Fibroblast of lung (primary cell): ENCODE measurements around the gene DSG1. TPM values are rescaled to one million over a fixed set of nuclear protein-coding genes. Genes with fewer than 3 reads are reported as not detected.

Source experiments
- DNase-seq, 2 donors: peaks; one replicate each; pipeline versions ENCODE4 v3.0.0 to v3.0.0-alpha.2; 2010; ENCODE audit warnings: low read depth in 2 of 2
- H2AFZ ChIP-seq: 2 replicates; pipeline ENCODE4 v1.5.1; 2012; ENCODE audit warnings: low read length, control low read depth, inconsistent platforms
- H3K27ac ChIP-seq: 2 replicates; pipeline ENCODE4 v1.5.1; 2011; ENCODE audit warnings: low read length, control low read depth; ENCODE audit not compliant: insufficient read depth
- H3K27me3 ChIP-seq: 2 replicates; pipeline ENCODE4 v1.5.1; 2011; ENCODE audit warnings: mild to moderate bottlenecking, low read length; ENCODE audit not compliant: control insufficient read depth, insufficient read depth
- H3K36me3 ChIP-seq: 2 replicates; pipeline ENCODE4 v1.5.1; 2011; ENCODE audit warnings: low read length; ENCODE audit not compliant: control insufficient read depth, insufficient read depth
- H3K4me1 ChIP-seq: 2 replicates; pipeline ENCODE4 v1.5.1; 2011; ENCODE audit warnings: low read length; ENCODE audit not compliant: control insufficient read depth, insufficient read depth; ENCODE audit errors: extremely low read depth
- H3K4me2 ChIP-seq: 2 replicates; pipeline ENCODE4 v1.5.1; 2011; ENCODE audit warnings: low read length, control low read depth; ENCODE audit not compliant: insufficient read depth; ENCODE audit errors: extremely low read depth
- H3K4me3 ChIP-seq, 4 experiments: fragments of 200-600 bp in 1 of 4; sonication (generic) in 1 of 4; replicated peaks in 1 of 4; 2 replicates each; pipeline ENCODE4 v1.5.1; 2011 to 2016; ENCODE audit warnings: low read length in 4 of 4, low read depth in 3 of 4, mild to moderate bottlenecking in 3 of 4, control low read depth in 2 of 4, inconsistent platforms in 1 of 4, mixed read lengths in 1 of 4; ENCODE audit not compliant: insufficient read depth in 1 of 4; ENCODE audit errors: control extremely low read depth in 1 of 4
- H3K79me2 ChIP-seq: 2 replicates; pipeline ENCODE4 v1.5.1; 2012; ENCODE audit warnings: mild to moderate bottlenecking, low read length, inconsistent platforms; ENCODE audit not compliant: control insufficient read depth, insufficient read depth
- H3K9ac ChIP-seq: 2 replicates; pipeline ENCODE4 v1.5.1; 2011; ENCODE audit warnings: mild to moderate bottlenecking, low read length, control low read depth; ENCODE audit not compliant: insufficient read depth
- H3K9me3 ChIP-seq: 2 replicates; pipeline ENCODE4 v1.5.1; 2012; ENCODE audit warnings: low read depth, low read length; ENCODE audit not compliant: control insufficient read depth, insufficient read depth
- H4K20me1 ChIP-seq: 2 replicates; pipeline ENCODE4 v1.5.1; 2011; ENCODE audit warnings: low read length; ENCODE audit not compliant: control insufficient read depth, insufficient read depth; ENCODE audit errors: extremely low read depth
- EZH2 ChIP-seq: IDR thresholded peaks from 2 replicates; pipeline ENCODE4 v1.5.1; 2012; ENCODE audit warnings: low read length, control low read depth, mild to moderate bottlenecking; ENCODE audit errors: missing control alignments
- polyA plus RNA-seq, 2 donors: library from polyadenylated mRNA; depleted of rRNA in 1 of 2; stranded (reverse) in 1 of 2; unstranded in 1 of 2; fragments of >200 nt; gene quantifications; 2 replicates each; pipeline ENCODE4 v1.2.1, GENCODE V29; 2011 to 2012; ENCODE audit warnings: missing spikeins in 1 of 2
- total RNA-seq: library from RNA; depleted of rRNA; stranded (reverse); fragments of >200 nt; gene quantifications from 2 replicates; pipeline ENCODE4 v1.2.1, GENCODE V29; 2014
- TF ChIP-seq, protein P1 (sequence below), 2 donors: IDR thresholded peaks in 1 of 2; conservative IDR thresholded peaks in 1 of 2; 1 replicate in 1 of 2; 2 replicates in 1 of 2; pipeline ENCODE4 v1.5.1; 2011 to 2012; ENCODE audit warnings: low read length in 2 of 2, control low read depth in 1 of 2, inconsistent platforms in 1 of 2, low read depth in 1 of 2, mild to moderate bottlenecking in 1 of 2

The DSG1 gene
- total and polyA plus RNA-seq, 2 donors (not counting 1 experiment from before 2014, with no cell fraction given): not detected

DNA sequence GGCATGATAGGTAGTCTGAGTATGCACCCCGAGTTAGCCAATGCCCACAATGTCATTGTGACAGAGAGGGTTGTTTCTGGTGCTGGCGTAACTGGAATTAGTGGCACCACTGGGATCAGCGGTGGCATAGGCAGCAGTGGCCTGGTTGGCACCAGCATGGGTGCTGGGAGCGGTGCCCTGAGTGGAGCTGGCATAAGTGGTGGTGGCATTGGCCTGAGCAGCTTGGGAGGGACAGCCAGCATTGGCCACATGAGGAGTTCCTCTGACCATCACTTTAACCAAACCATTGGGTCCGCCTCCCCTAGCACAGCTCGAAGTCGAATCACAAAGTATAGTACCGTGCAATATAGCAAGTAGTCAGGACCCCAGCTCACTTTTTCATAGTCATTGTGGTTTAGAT lies 37.0 kb downstream of the DSG1 start:
- no peak for DNase-seq

GRCh38 chr18:31356025-31356424 lies 38.1 kb downstream of the DSG1 start:
- H3K79me2 ChIP-seq: no peaks in the 10 kb centered on the region
- H4K20me1 ChIP-seq: no peaks in the 10 kb centered on the region
- no peak for DNase-seq
- H3K27me3 ChIP-seq: no peaks in the 10 kb centered on the region
- no peak overlapping the region for H3K9ac ChIP-seq
- no peak overlapping the region for H2AFZ ChIP-seq
- no peak overlapping the region for H3K27ac ChIP-seq
- H3K9me3 ChIP-seq: no peaks in the 10 kb centered on the region
- H3K4me1 ChIP-seq: no peaks in the 10 kb centered on the region
- H3K4me2 ChIP-seq: no peak overlapping the region
- no peaks in the 10 kb centered on the region for H3K36me3 ChIP-seq
- no peak for TF ChIP-seq EZH2
- TF ChIP-seq, protein P1, sequence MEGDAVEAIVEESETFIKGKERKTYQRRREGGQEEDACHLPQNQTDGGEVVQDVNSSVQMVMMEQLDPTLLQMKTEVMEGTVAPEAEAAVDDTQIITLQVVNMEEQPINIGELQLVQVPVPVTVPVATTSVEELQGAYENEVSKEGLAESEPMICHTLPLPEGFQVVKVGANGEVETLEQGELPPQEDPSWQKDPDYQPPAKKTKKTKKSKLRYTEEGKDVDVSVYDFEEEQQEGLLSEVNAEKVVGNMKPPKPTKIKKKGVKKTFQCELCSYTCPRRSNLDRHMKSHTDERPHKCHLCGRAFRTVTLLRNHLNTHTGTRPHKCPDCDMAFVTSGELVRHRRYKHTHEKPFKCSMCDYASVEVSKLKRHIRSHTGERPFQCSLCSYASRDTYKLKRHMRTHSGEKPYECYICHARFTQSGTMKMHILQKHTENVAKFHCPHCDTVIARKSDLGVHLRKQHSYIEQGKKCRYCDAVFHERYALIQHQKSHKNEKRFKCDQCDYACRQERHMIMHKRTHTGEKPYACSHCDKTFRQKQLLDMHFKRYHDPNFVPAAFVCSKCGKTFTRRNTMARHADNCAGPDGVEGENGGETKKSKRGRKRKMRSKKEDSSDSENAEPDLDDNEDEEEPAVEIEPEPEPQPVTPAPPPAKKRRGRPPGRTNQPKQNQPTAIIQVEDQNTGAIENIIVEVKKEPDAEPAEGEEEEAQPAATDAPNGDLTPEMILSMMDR (conservative IDR thresholded peaks at IDR 0.05 in 1 of 2, IDR thresholded peaks at IDR 0.05 in 1 of 2; ENCODE audit: low read depth in 1 of 2, low read length in 2 of 2): no peak
- H3K4me3 ChIP-seq: no peak overlapping the region

More for the DNA sequence above, 37.0 kb downstream of the DSG1 start:
- Histone ChIP-seq H3K27ac (no peak overlapping the region), H3K9ac (no peak overlapping the region), H3K79me2 (no peaks in the 10 kb centered on the region), H2AFZ (no peak overlapping the region), H3K4me1 (no peaks in the 10 kb centered on the region), H3K36me3 (no peaks in the 10 kb centered on the region), H3K4me2 (no peak overlapping the region), H4K20me1 (no peaks in the 10 kb centered on the region), H3K9me3 (no peaks in the 10 kb centered on the region), H3K27me3 (no peaks in the 10 kb centered on the region), H3K4me3 (no peak overlapping the region)
- no peak for TF ChIP-seq EZH2
- TF ChIP-seq, protein P1 (conservative IDR thresholded peaks at IDR 0.05 in 1 of 2, IDR thresholded peaks at IDR 0.05 in 1 of 2; ENCODE audit: low read depth in 1 of 2, low read length in 2 of 2): no peak

DNA sequence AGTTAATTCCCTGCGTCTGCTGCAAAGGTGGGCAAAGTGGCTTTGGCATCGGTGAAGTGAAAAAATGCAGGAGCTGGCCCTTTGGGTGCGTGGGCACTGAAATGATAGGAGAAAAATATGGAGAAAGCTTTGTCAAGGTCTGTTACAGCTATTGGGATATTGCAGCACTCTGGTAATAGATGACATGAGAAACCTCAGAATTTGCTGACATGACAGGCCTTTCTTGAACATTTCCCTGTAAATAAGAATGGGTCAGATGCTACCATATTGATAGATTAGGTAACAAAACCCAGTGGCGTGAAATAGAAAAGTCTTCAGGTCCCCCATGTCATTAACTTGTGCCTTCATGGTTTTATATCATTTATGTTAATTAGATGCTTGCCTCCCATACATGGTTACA lies 46.2 kb downstream of the DSG1 start:
- no peak overlapping the region for H3K9ac ChIP-seq
- no peak overlapping the region for H3K27ac ChIP-seq
- DNase-seq: no peak
- no peaks in the 10 kb centered on the region for H3K4me1 ChIP-seq
- H3K79me2 ChIP-seq: no peaks in the 10 kb centered on the region
- H3K27me3 ChIP-seq: no peaks in the 10 kb centered on the region
- H3K9me3 ChIP-seq: no peaks in the 10 kb centered on the region
- no peaks in the 10 kb centered on the region for H3K36me3 ChIP-seq
- H4K20me1 ChIP-seq: no peaks in the 10 kb centered on the region
- no peak overlapping the region for H2AFZ ChIP-seq
- TF ChIP-seq EZH2: no peak
- TF ChIP-seq, protein P1 (conservative IDR thresholded peaks at IDR 0.05 in 1 of 2, IDR thresholded peaks at IDR 0.05 in 1 of 2; ENCODE audit: low read depth in 1 of 2, low read length in 2 of 2): no peak
- H3K4me3 ChIP-seq: no peak overlapping the region
- no peak overlapping the region for H3K4me2 ChIP-seq
